ENCODE measurements around the gene COPE.
"Not testable (repeated sequence)": the region's sequence is repeated elsewhere in the genome, so short reads cannot be mapped to it uniquely, and the experiment has no call there.

Gene COPE

GRCh38 chr19:18910010-18910409 is 9.2 kb downstream of the COPE start:
- no peaks in the 10 kb centered on the region for H3K27me3 Mint-ChIP-seq

DNA sequence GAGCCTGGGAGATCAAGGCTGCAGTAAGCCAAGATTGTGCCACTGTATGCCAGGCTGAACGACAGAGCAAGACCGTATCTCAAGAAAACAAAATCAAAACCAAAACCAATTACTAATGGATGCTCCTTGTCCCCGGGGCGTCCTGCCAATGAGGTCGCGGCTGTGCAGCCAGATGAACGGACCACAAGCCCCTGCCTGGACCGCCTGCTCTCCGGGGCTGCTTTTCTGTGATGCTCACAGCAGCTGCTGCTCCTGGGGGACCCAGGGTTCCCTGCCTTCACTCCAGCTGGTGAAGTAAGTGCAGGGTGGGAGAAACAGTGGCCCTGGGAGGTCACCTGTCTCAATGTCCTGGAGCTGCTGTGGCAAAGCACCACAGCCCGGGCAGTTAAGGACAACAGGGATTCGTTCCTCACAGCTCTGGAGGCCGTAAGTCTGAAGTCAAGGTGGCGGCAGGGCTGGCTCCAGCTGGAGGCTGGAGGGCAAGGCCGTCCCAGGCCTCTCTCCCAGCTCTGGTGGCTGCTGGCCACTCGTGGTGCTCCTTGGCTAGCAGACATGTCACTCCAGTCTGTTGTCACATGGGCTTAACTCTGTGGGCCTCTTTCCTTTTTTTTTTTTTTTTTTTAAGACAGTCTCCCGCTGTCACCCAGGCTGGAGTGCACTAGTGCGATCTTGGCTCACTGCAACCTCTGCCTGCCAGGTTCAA is 10.1 kb downstream of the COPE start:
- Mint-ChIP-seq H3K9me3 (no peaks in the 10 kb centered on the region), H3K4me1 (peaks cover 9 to 17% of the 10 kb centered on the region in 2 donors), H3K36me3 (peaks cover 34 to 37% of the 10 kb centered on the region in 2 donors), H3K27me3 (no peaks in the 10 kb centered on the region), H3K27ac (no peak overlapping the region), H3K4me3 (no peak overlapping the region)
- DNase-seq, result no peak
- no peak for ATAC-seq (replicated peaks)

More at GRCh38 chr19:18910010-18910409, 9.2 kb downstream of the COPE start:
- peaks cover 31 to 35% of the 10 kb centered on the region in 2 donors for H3K36me3 Mint-ChIP-seq
- no peak overlapping the region for H3K27ac Mint-ChIP-seq
- no peak for ATAC-seq (replicated peaks)
- DNase-seq, result no peak
- peaks cover 9 to 20% of the 10 kb centered on the region in 2 donors for H3K4me1 Mint-ChIP-seq
- no peak overlapping the region for H3K4me3 Mint-ChIP-seq
- no peaks in the 10 kb centered on the region for H3K9me3 Mint-ChIP-seq

GRCh38 chr19:18906605-18907519 is 12.3 kb downstream of the COPE start:
- Mint-ChIP-seq H3K4me3 (no peak overlapping the region), H3K27me3 (no peaks in the 10 kb centered on the region), H3K4me1 (peaks cover 4% of the 10 kb centered on the region in 2 donors), H3K9me3 (no peaks in the 10 kb centered on the region), H3K36me3 (peaks cover 34 to 39% of the 10 kb centered on the region in 2 donors), H3K27ac (no peak overlapping the region)
- ATAC-seq (replicated peaks) (no peak), DNase-seq (no peak)

DNA sequence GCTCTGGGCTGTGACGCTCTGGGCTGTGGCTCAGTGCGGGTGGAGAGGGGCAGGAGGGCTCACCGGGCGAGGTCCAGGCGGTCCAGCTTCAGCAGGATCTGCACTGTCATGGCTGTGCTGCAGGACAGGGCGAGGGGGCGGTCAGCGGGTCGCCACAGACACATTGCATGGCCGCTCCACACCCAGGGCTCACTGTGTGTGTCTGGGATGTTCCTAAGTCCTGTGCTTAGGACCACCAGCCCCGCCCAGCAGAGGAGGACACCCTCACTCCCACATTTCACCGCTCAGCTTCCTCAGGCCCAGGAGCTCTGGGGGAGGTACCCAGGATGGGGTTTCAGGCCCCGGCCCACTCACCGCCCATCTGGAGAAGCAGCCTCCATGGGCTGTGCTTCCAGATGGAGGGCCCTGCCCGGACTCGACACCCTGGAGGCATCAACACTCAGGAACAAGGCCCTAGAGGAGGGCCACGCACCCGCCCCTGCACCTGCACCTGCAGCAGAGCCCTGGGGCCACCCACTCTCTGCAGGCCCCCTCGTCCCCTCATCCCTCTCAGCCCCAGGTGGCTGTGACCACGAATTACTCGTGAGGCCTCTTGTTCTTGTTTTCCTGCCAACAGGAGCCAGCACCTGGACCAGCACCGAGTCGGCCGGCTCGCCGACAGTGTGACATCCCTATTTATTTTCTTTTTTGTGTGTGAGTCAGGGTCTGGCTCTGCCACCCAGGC is 13.5 kb downstream of the COPE start:
- Mint-ChIP-seq H3K4me3 (peak overlapping the region in 1 of 2 donors; percentile 10), H3K4me1 (peaks cover 0 to 4% of the 10 kb centered on the region in 2 donors), H3K27ac (peak overlapping the region; percentile 53), H3K36me3 (peaks cover 42 to 48% of the 10 kb centered on the region in 2 donors), H3K9me3 (no peaks in the 10 kb centered on the region), H3K27me3 (no peaks in the 10 kb centered on the region)
- DNase-seq (no peak), ATAC-seq (replicated peaks) (no peak)

GRCh38 chr19:18905058-18905456 is 14.1 kb downstream of the COPE start:
- Mint-ChIP-seq H3K4me3 (no peak overlapping the region), H3K4me1 (peaks cover 0 to 4% of the 10 kb centered on the region in 2 donors), H3K9me3 (no peaks in the 10 kb centered on the region), H3K27me3 (no peaks in the 10 kb centered on the region), H3K27ac (no peak overlapping the region), H3K36me3 (peaks cover 44 to 51% of the 10 kb centered on the region in 2 donors)
- DNase-seq (no peak), ATAC-seq (replicated peaks) (no peak)

GRCh38 chr19:18904334-18905057 is 14.7 kb downstream of the COPE start:
- DNase-seq, result no peak
- Mint-ChIP-seq H3K9me3 (no peaks in the 10 kb centered on the region), H3K27me3 (no peaks in the 10 kb centered on the region), H3K36me3 (peaks cover 44 to 53% of the 10 kb centered on the region in 2 donors), H3K4me1 (peaks cover 0 to 2% of the 10 kb centered on the region in 2 donors), H3K4me3 (no peak overlapping the region), H3K27ac (no peak overlapping the region)
- no peak for ATAC-seq (replicated peaks)

DNA sequence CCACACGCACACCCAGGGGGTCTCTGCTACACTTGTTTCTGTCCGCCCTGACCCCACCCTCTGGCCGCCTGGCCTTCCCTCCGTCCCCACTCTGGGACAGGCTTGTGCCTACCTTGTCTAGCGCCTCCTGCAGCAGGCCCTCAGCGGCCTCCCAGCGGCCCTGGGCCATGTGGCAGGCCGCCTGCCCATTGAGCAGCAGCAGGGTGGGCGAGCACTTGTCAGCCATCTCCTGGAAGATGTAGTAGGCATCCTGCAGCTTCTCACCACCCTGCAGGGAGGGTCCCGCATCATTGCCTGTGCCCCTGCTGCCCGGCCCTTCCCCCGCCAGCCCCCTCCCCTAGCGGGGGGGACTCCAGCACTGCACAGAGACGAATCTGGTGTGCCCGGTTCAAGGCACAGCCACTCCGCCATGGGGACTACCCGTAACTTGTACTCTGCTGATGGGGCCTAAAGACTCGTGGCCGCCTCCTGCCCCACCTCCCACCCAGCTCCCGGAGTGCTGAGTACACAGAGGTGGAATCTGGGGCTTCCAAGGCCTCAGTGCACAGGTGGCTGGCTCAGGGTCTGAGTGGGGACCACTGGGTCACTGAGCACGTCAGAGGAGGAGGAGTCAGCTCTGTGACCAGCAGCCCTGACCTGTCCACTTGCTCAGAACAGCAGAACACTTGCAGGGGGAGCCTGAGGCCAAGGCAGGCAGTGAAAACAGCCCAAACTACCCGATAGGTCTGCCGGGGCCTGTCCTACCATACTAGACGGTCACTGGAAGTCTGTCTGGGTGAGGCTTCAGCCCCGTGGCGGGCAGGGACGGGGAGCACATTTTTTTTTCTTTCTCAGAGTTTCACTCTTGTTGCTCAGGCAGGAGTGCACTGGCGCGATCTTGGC is 15.8 kb downstream of the COPE start:
- DNase-seq (no peak), ATAC-seq (replicated peaks) (no peak)
- Mint-ChIP-seq H3K27ac (no peak overlapping the region), H3K4me3 (no peak overlapping the region), H3K27me3 (no peaks in the 10 kb centered on the region), H3K36me3 (peaks cover 48 to 62% of the 10 kb centered on the region in 2 donors), H3K9me3 (no peaks in the 10 kb centered on the region), H3K4me1 (peaks cover 0 to 2% of the 10 kb centered on the region in 2 donors)

DNA sequence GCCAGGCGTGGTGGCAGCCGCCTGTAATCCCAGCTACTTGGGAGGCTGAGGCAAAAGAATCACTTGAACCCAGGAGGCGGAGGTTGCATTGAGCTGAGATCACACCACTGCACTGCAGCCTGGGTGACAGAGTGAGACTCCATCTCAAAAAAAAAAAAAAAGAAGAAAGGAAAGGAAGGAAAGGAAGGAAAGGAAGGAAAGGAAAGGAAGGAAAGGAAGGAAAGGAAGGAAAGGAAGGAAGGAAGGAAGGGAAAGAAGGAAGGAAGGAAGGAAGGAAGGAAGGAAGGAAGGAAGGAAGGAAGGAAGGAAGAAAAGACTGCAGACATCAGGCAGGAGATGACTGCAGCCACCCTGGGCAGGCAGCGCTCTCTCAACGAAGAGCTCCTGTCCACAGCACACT is 16.7 kb downstream of the COPE start:
- H3K27me3 Mint-ChIP-seq; ATAC-seq (replicated peaks); H3K4me3 Mint-ChIP-seq; H3K4me1 Mint-ChIP-seq; DNase-seq; H3K9me3 Mint-ChIP-seq: not testable (repeated sequence)
- H3K27ac Mint-ChIP-seq, result peak overlapping the region; percentile 56
- H3K36me3 Mint-ChIP-seq, result peaks cover 49 to 70% of the 10 kb centered on the region in 2 donors

- no peaks in the 10 kb centered on the region for H3K9me3 Mint-ChIP-seq
- no peak overlapping the region for H3K4me3 Mint-ChIP-seq
Measured at GRCh38 chr19:18901491-18901890, 17.7 kb downstream of the COPE start.

GRCh38 chr19:18900700-18901481 is 18.3 kb downstream of the COPE start:
- H3K36me3 Mint-ChIP-seq, result peaks cover 46 to 71% of the 10 kb centered on the region in 2 donors
- H3K4me1 Mint-ChIP-seq, result peaks cover 9 to 11% of the 10 kb centered on the region in 2 donors
- no peak for ATAC-seq (replicated peaks)
- H3K4me3 Mint-ChIP-seq, result no peak overlapping the region
- peaks cover 13 to 19% of the 10 kb centered on the region in 2 donors for H3K27me3 Mint-ChIP-seq
- no peaks in the 10 kb centered on the region for H3K9me3 Mint-ChIP-seq
- DNase-seq, result no peak
- peak overlapping the region; percentile 37 for H3K27ac Mint-ChIP-seq

More at GRCh38 chr19:18901491-18901890, 17.7 kb downstream of the COPE start:
- no peak for ATAC-seq (replicated peaks)
- peaks cover 50 to 74% of the 10 kb centered on the region in 2 donors for H3K36me3 Mint-ChIP-seq
- peaks cover 10 to 14% of the 10 kb centered on the region in 2 donors for H3K27me3 Mint-ChIP-seq
- no peak overlapping the region for H3K27ac Mint-ChIP-seq
- peaks cover 5 to 9% of the 10 kb centered on the region in 2 donors for H3K4me1 Mint-ChIP-seq
- DNase-seq, result no peak

DNA sequence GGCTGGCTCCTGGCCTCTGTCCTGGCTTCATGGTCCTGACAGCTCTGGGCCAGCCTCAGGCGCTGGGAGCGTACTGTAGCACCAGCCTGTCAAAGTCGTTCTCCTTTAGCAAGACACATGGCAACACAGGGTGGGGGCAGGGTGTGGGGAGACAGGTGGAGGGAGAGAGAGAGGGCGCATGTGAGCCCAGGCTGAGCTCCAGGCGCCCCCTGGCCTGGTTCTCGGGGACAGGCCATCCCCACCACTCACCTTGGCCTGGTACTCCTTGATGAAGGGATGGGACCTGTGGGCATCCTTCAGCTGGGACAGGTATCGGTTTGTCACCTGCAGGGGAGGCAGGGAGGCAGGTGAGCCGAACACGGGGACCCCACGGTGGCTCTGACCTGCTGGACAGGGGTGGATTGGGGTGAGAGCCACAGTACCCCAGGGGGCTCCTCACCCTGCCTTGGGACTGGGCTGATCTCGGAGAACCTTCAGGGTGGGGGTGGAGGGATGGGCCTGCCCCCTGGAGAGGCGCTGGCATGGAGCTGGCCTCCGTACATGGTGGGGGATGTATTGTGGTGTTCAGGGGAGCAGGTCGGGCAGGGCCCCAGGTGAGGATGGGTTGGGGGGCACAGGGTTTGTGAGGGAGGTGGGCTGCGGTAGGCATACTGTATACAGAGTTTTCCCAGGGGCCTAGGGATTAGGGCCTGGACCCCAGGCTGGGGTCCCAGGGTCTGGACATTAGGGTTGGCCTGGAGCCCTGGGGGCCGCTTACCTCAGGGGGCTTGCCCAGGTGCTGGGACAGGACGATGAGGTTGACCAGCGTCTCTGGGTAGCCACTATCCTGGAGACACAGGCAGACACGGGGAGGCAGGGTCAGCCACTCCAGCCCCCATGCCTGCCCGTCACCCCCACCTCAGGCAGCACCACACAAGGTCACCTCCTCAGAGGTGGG is 19.3 kb downstream of the COPE start:
- H3K27me3 Mint-ChIP-seq, result peaks cover 13 to 27% of the 10 kb centered on the region in 2 donors
- ATAC-seq (replicated peaks) (no peak), DNase-seq (no peak)
- no peak overlapping the region for H3K4me3 Mint-ChIP-seq
- H3K9me3 Mint-ChIP-seq, result no peaks in the 10 kb centered on the region
- peaks cover 9 to 16% of the 10 kb centered on the region in 2 donors for H3K4me1 Mint-ChIP-seq
- H3K36me3 Mint-ChIP-seq, result peaks cover 40 to 62% of the 10 kb centered on the region in 2 donors
- no peak overlapping the region for H3K27ac Mint-ChIP-seq

Data from stimulated activated naive B cell treated with anti-CD40 and anti-IgM and Interleukin-4, amounts not matched to agents 10 μg/mL and 1 μg/mL and 100 μg/mL, for 72 hours (primary cell).